ENCODE measurements around the gene BRICD5.
A peak's percentile ranks its signal among the peaks of the same experiment; 100 is the strongest.
"Not testable (repeated sequence)": the region's sequence is repeated elsewhere in the genome, so short reads cannot be mapped to it uniquely, and the experiment has no call there.

BRICD5 gene

GRCh38 chr16:2206420-2206779 is 4.3 kb downstream of the BRICD5 start:
- no peak for DNase-seq
- no peak for TF ChIP-seq POLR2A (IDR thresholded peaks at IDR 0.05; ENCODE audit: low read length)
- TF ChIP-seq GATA1 (IDR thresholded peaks at IDR 0.05; ENCODE audit: low read depth, low read length) = no peak

GRCh38 chr16:2205967-2206313 is 4.7 kb downstream of the BRICD5 start:
- DNase-seq = no peak
- TF ChIP-seq POLR2A (IDR thresholded peaks at IDR 0.05; ENCODE audit: low read length) (no peak), GATA1 (IDR thresholded peaks at IDR 0.05; ENCODE audit: low read depth, low read length) (no peak)

- peak; percentile 94 to 97 for DNase-seq
- TF ChIP-seq POLR2A (IDR thresholded peaks at IDR 0.05; ENCODE audit: low read length) (peak; percentile 87), GATA1 (IDR thresholded peaks at IDR 0.05; ENCODE audit: low read depth, low read length) (no peak)
Observed at GRCh38 chr16:2205104-2205966, 5.3 kb downstream of the BRICD5 start, which contains the start of gene MLST8. TSS of gene MLST8 (plus strand) at chr16:2205454. CDS start at chr16:2206086, 632 bp downstream.

GRCh38 chr16:2204416-2205103 is 6.1 kb downstream of the BRICD5 start:
- TF ChIP-seq GATA1 (IDR thresholded peaks at IDR 0.05; ENCODE audit: low read depth, low read length) (no peak), POLR2A (IDR thresholded peaks at IDR 0.05; ENCODE audit: low read length) (no peak)

GRCh38 chr16:2203119-2203688 is 7.5 kb downstream of the BRICD5 start:
- DNase-seq = not testable (repeated sequence)

More at GRCh38 chr16:2204416-2205103, 6.1 kb downstream of the BRICD5 start:
- no peak for DNase-seq

- DNase-seq = no peak
- TF ChIP-seq GATA1 (IDR thresholded peaks at IDR 0.05; ENCODE audit: low read depth, low read length) (no peak), POLR2A (IDR thresholded peaks at IDR 0.05; ENCODE audit: low read length) (no peak)
Observed at GRCh38 chr16:2200313-2200712, 10.3 kb downstream of the BRICD5 start.

GRCh38 chr16:2199621-2200139 is 11.0 kb downstream of the BRICD5 start:
- no peak for DNase-seq
- no peak for TF ChIP-seq POLR2A (IDR thresholded peaks at IDR 0.05; ENCODE audit: low read length)
- TF ChIP-seq GATA1 (IDR thresholded peaks at IDR 0.05; ENCODE audit: low read depth, low read length) = no peak

GRCh38 chr16:2199095-2199494 is 11.6 kb downstream of the BRICD5 start:
- no peak for TF ChIP-seq GATA1 (IDR thresholded peaks at IDR 0.05; ENCODE audit: low read depth, low read length)
- no peak for TF ChIP-seq POLR2A (IDR thresholded peaks at IDR 0.05; ENCODE audit: low read length)
- no peak for DNase-seq

- TF ChIP-seq GATA1 (IDR thresholded peaks at IDR 0.05; ENCODE audit: low read depth, low read length) (no peak), POLR2A (IDR thresholded peaks at IDR 0.05; ENCODE audit: low read length) (no peak)
- DNase-seq = no peak
Observed at GRCh38 chr16:2198283-2198682, 12.4 kb downstream of the BRICD5 start.

- DNase-seq = no peak
- TF ChIP-seq POLR2A (IDR thresholded peaks at IDR 0.05; ENCODE audit: low read length) = no peak
- no peak for TF ChIP-seq GATA1 (IDR thresholded peaks at IDR 0.05; ENCODE audit: low read depth, low read length)
Observed at GRCh38 chr16:2197765-2198164, 12.9 kb downstream of the BRICD5 start.

- TF ChIP-seq POLR2A (IDR thresholded peaks at IDR 0.05; ENCODE audit: low read length) = no peak
- no peak for TF ChIP-seq GATA1 (IDR thresholded peaks at IDR 0.05; ENCODE audit: low read depth, low read length)
- DNase-seq = no peak
Observed at GRCh38 chr16:2196981-2197511, 13.6 kb downstream of the BRICD5 start.

GRCh38 chr16:2196162-2196980 is 14.3 kb downstream of the BRICD5 start, which contains the start of gene CASKIN1:
TSS of gene CASKIN1 (minus strand) at chr16:2196605. CDS start at chr16:2196432, 173 bp downstream.
- DNase-seq = no peak
- TF ChIP-seq GATA1 (IDR thresholded peaks at IDR 0.05; ENCODE audit: low read depth, low read length) (no peak), POLR2A (IDR thresholded peaks at IDR 0.05; ENCODE audit: low read length) (no peak)

Measured in erythroblast (primary cell).